Measurements from ENCODE around the gene IER5L. TPM values are rescaled to one million over a fixed set of nuclear protein-coding genes. Genes with fewer than 3 reads are reported as not detected.

IER5L gene
- total and polyA plus RNA-seq, 2 experiments from 2014 or later: 21.5 to 77.4 TPM

DNA sequence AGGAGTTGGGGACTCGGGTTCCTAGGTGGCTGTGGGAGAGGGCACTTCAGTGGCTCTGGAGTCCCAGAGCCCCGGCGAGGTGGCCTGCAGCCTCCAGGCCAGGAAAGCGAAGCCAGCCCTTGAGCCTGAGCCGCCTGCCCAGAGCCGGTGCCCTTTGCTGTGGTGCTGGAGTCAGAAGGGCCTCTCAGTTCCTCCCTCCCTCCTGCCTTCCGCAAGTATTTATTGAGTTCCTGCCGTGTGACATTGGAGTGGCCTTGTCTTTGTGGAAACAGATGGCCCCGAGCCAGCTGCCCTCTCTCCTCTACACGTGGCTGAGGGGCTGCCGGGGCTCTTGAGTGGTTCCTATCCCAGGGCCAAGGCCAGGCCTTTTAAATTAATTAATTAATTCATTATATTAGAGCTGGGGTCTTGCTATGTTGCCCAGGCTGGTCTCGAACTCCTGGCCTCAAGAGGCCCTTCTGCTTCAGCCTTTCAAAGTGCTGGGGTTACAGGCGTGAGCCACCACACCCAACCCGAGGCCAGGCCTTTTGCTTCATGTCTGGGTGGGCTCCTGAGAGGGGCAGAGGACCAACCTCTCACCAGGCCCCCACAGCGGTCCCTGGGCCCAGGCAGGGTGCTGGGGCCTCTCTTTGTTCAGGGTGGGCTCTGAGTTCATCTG is 45.6 kb upstream of the IER5L start:
- Histone ChIP-seq H3K4me3 (no peak overlapping the region), H3K36me3 (no peaks in the 10 kb centered on the region), H3K27me3 (no peaks in the 10 kb centered on the region), H3K27ac (peak overlapping the region; percentile 74), H3K4me1 (ENCODE audit: low read depth) (peaks cover 23% of the 10 kb centered on the region), H3K9me3 (ENCODE audit: low read depth) (no peaks in the 10 kb centered on the region)
- TF ChIP-seq, protein P1, sequence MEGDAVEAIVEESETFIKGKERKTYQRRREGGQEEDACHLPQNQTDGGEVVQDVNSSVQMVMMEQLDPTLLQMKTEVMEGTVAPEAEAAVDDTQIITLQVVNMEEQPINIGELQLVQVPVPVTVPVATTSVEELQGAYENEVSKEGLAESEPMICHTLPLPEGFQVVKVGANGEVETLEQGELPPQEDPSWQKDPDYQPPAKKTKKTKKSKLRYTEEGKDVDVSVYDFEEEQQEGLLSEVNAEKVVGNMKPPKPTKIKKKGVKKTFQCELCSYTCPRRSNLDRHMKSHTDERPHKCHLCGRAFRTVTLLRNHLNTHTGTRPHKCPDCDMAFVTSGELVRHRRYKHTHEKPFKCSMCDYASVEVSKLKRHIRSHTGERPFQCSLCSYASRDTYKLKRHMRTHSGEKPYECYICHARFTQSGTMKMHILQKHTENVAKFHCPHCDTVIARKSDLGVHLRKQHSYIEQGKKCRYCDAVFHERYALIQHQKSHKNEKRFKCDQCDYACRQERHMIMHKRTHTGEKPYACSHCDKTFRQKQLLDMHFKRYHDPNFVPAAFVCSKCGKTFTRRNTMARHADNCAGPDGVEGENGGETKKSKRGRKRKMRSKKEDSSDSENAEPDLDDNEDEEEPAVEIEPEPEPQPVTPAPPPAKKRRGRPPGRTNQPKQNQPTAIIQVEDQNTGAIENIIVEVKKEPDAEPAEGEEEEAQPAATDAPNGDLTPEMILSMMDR (IDR thresholded peaks at IDR 0.05; ENCODE audit: low read depth, low read length): no peak
- peak in 1 of 2 donors; percentile 72 for DNase-seq (ENCODE audit: low read depth in 1 of 2, low spot score in 1 of 2)

DNA sequence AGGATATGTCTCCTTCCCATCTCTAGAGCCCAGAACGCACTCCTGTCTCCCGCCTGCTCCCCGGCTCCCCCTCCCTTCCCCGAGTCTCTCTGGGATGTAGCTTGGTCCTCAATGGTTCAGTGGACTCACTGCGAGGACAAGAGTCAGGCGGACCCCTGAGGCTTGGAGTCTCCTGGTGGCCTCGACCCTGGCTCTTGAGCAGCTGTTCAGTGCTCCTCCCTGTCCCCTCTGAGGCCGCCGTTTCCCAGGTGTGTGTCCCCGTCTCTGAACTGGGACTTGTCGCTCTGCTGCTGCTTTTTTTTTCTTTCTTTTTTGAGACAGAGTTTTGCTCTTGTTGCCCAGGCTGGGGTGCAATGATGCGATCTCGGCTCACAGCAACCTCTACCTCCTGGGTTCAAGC is 44.8 kb upstream of the IER5L start:
- H3K4me3 ChIP-seq: no peak overlapping the region
- no peaks in the 10 kb centered on the region for H3K27me3 ChIP-seq
- H3K36me3 ChIP-seq: no peaks in the 10 kb centered on the region
- DNase-seq (ENCODE audit: low read depth in 1 of 2, low spot score in 1 of 2): no peak
- no peaks in the 10 kb centered on the region for H3K9me3 ChIP-seq (ENCODE audit: low read depth)
- peaks cover 28% of the 10 kb centered on the region for H3K4me1 ChIP-seq (ENCODE audit: low read depth)
- TF ChIP-seq, protein P1 (IDR thresholded peaks at IDR 0.05; ENCODE audit: low read depth, low read length): no peak
- no peak overlapping the region for H3K27ac ChIP-seq

DNA sequence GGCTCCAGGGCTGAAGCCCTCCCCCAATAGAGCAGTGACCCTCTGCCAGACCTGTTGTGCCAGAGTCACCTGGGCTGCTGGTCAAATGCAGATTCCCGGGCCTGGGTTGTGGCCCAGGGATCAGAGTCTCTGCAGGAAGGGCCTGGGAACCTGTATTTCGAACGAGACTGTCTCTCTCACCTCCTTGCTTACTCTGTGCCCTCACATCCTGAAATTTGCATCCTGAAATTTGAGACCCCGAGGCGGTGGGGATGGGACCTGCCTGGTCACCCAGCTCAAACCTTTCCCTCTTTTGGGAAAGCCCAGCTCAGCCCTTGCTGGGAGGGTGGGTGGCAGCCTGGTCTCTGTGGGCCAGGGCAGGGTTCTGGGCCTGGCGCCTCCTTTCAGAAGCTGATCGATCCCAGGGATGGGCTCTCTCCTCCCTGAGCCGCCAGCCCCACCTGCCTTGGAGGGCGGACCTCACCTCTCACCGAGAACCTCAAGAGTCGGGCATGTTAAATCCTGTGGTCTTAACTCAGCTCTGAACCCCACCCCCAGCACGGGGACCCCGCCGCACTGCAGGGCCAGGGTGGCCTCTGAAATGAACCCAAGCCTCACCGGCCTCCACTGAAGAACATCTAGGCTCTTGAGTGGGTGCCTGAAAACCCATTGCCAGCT is 44.0 kb upstream of the IER5L start:
- no peaks in the 10 kb centered on the region for H3K27me3 ChIP-seq
- no peak overlapping the region for H3K4me3 ChIP-seq
- peak overlapping the region; percentile 30 for H3K27ac ChIP-seq
- no peaks in the 10 kb centered on the region for H3K36me3 ChIP-seq
- TF ChIP-seq, protein P1 (IDR thresholded peaks at IDR 0.05; ENCODE audit: low read depth, low read length): no peak
- no peaks in the 10 kb centered on the region for H3K9me3 ChIP-seq (ENCODE audit: low read depth)
- no peak for DNase-seq (ENCODE audit: low read depth in 1 of 2, low spot score in 1 of 2)
- H3K4me1 ChIP-seq (ENCODE audit: low read depth): peaks cover 35% of the 10 kb centered on the region

DNA sequence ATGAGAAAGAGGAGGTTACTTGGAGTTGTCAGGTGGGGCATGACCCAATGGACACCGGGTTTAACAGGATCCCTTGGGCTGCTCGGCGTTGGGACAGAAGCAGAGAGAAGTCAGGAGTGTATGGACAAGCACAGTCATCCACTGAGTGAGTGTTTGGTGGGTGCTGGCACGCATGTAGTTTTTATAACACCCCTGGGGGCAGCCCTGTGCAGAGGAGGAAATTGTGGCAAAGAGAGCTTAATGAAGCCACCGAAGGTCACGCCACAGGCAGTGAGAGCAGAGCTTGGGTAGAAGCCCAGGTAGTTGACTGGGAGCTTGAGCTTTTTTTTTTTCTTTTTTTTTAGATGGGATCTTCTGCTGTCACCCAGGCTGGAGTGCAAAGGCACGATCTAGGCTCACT is 43.2 kb upstream of the IER5L start:
- no peak overlapping the region for H3K4me3 ChIP-seq
- H3K9me3 ChIP-seq (ENCODE audit: low read depth): no peaks in the 10 kb centered on the region
- no peaks in the 10 kb centered on the region for H3K36me3 ChIP-seq
- H3K27me3 ChIP-seq: no peaks in the 10 kb centered on the region
- peaks cover 36% of the 10 kb centered on the region for H3K4me1 ChIP-seq (ENCODE audit: low read depth)
- TF ChIP-seq, protein P1 (IDR thresholded peaks at IDR 0.05; ENCODE audit: low read depth, low read length): no peak
- H3K27ac ChIP-seq: no peak overlapping the region
- DNase-seq (ENCODE audit: low read depth in 1 of 2, low spot score in 1 of 2): no peak

DNA sequence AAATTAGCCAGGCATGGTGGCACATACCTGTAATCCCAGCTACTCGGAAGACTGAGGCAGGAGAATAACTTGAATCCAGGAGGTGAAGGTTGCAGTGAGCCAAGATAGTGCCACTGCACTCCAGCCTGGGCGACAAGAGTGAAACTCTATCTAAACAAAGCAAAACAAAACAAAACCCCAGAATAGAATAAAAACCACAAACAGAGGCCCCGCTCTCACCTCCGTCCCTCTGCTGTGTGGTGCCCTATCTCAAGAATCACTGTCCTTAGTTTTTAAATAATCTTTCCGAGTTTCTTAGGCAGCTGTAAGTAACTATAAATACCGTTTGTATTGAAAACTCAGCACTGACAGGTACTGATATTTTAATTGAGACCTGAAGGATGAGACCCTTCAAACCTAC is 42.7 kb upstream of the IER5L start:
- Histone ChIP-seq H3K4me1 (ENCODE audit: low read depth) (peaks cover 36% of the 10 kb centered on the region), H3K4me3 (no peak overlapping the region), H3K36me3 (no peaks in the 10 kb centered on the region), H3K27ac (no peak overlapping the region), H3K27me3 (no peaks in the 10 kb centered on the region), H3K9me3 (ENCODE audit: low read depth) (no peaks in the 10 kb centered on the region)
- DNase-seq (ENCODE audit: low read depth in 1 of 2, low spot score in 1 of 2): no peak
- TF ChIP-seq, protein P1 (IDR thresholded peaks at IDR 0.05; ENCODE audit: low read depth, low read length): no peak
